GM12801 (cell line): Measurements from ENCODE around the gene NPAS4.

Experiments
- TF ChIP-seq, protein P1 (sequence below): IDR thresholded peaks from one replicate; pipeline ENCODE4 v1.5.1; 2011; ENCODE audit warnings: control low read depth; ENCODE audit not compliant: insufficient read length; ENCODE audit errors: extremely low read depth

Gene NPAS4

DNA sequence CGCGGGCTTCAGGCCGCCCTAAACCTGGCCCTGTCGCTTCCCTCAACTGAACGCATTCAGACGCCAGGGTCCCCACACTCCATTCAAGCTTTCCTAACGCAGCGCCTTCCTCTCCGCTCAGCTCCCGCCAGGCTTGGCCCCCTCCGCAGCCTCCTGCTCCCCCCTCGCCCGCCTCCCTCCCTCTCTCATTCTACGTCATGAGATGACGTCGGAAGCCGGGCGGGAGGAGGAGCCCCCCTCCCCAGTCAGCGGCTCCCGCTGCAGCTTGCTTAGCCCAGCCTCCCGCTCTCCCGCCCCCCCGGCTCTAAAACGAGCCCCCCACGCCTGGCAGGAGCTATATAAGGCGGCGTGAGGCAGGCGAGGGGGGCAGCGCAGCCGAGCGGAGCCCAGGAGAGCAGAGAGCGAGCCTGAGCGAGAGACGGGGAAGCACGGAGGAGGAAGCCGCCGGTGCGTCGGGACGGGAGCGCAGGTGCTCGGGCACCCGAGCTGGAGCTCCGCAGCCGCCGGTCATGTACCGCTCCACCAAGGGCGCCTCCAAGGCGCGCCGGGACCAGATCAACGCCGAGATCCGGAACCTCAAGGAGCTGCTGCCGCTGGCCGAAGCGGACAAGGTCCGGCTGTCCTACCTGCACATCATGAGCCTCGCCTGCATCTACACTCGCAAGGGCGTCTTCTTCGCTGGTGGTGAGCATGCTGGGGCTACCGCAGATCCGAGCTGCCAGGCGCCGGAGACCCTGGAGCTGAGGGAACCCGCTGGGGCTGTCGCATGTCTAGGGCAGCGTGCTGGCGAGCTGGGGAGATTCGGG lies at the start of gene NPAS4:
Gene NPAS4 (plus strand): TSS at position 365 of the 806 bp plus-strand sequence. CDS start 145 bp downstream, at position 510.
- TF ChIP-seq, protein P1, sequence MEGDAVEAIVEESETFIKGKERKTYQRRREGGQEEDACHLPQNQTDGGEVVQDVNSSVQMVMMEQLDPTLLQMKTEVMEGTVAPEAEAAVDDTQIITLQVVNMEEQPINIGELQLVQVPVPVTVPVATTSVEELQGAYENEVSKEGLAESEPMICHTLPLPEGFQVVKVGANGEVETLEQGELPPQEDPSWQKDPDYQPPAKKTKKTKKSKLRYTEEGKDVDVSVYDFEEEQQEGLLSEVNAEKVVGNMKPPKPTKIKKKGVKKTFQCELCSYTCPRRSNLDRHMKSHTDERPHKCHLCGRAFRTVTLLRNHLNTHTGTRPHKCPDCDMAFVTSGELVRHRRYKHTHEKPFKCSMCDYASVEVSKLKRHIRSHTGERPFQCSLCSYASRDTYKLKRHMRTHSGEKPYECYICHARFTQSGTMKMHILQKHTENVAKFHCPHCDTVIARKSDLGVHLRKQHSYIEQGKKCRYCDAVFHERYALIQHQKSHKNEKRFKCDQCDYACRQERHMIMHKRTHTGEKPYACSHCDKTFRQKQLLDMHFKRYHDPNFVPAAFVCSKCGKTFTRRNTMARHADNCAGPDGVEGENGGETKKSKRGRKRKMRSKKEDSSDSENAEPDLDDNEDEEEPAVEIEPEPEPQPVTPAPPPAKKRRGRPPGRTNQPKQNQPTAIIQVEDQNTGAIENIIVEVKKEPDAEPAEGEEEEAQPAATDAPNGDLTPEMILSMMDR = no peak

DNA sequence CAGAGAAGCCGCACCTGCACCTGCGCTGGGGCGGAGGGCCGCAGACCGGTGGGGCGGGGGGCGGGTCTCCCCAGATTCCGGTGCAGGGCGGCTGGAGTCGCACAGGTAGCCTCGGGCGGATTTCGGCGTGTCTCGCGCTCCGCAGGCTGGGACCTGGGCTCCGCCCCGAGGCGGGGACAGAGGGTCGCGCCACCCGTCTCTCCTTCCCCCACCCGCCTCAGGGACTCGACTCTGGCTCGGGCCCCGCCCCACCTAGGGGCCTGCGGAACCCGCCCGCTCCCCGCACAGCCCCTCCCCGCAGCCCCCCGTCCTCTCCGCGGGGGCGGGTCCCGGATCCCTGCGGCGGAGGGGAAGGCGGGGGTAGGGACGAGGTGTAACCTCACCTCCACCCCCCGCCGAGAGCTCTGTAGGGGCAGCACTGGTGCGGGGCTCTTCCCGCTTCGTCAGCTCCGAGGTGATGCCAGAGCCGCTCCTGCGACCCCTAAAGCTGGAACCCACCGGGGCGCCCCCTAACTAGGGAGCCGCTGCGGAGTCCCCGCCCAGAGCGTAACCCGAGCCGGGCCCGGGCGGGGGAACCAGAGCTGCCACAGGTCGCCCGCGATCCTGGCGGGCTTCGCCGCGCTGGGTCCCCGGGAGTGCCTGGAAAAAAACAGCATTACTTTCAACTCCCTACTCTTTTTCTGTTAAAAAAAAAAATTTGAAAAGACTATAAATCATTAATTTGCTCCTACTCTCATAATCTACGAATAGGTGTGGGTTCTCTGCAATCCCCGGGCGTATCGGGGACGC lies 49.0 kb upstream of the NPAS4 start, which contains the start of gene SLC29A2:
Gene SLC29A2 (minus strand): TSS at position 134 of the 789 bp plus-strand sequence. CDS start 169 bp downstream, outside the sequence.
- TF ChIP-seq, protein P1 = no peak

DNA sequence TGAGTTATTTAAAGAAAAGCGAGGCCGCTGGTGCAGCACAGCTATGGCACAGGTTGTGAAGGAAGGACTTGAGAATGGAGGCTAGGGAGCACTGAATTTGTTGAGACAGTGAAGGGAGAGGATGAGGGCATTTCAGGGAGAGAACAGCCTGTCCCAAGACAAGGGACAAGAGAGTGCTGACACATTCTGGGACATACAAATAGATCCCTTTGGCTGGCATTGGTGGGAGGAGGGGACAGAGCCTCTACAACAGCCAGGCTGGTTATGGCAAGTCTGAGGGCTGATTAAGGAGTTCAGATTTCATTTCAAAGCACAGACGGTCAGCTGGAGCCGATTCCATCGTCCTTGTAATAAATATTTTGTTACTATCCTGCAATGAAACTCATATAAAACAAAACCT lies 47.6 kb upstream of the NPAS4 start:
- TF ChIP-seq, protein P1 = no peak

DNA sequence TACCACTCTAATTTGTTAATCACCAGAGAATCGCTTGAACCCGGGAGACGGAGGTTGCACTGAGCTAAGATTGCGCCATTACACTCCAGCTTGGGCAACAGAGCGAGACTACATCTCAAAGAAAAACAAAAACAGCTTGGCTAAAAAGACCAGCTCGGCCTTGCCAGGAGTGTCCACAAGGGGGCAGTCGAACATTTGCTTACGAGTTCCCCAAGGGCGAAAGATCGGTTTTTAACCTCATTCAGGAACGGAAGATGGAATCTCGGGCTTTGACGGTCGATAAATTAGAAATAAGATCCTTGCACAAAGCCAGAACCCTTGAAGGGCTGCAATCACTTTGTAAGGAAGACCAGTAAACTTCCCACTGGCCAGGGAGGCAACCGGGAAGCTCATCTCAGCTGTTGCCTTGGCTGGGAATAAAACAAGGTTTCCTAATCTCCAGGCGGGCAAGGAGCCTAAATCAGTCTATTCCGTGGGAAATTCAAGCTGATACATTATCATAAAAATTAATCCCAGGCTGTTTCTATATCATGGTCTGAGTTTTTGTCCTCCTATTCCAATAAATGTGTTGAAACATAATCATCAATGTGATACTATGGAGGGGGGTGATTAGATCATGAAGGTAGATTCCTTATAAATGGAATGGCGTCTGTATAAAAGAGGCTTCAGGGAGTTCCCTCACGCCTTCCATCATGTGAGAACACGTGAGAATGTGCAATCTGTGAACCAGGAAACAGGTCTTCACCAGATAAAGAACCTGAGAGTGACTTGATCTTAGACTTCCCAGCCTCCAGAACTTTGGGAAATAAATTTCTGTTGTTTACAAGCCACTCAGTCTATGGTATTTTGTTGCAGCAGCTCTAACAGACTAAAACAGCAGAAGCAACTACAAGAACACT lies 34.4 kb upstream of the NPAS4 start:
- TF ChIP-seq, protein P1 = peak; percentile 57

DNA sequence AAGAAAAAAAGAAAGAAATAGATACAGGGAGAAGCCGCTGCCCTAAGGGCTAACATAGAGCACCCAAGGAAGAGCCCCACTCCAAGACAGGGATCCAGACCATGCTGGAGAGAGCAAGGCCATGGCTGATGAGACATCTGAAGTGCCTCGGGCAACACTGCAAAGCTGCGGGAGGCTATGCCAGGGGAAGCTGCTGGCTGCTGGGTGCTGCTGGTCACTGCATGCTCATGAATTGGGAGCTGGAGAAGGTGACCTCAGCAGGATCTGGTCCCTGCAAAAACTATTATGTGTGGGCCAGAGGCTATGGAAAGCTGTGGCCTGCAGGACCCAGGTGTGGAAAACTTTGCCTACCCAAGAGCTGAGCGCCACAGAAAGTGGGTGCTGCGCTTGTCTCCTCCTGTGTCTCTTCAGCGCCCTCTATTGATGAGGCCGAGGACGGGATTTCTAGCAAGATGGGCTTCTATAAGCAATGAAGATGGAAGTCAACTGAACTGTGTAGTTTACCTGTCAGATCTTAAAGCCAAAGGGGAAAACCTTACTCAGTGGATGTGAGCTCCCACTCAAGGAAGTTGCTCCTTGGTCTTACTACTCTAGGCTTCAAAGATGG lies 32.0 kb upstream of the NPAS4 start:
- TF ChIP-seq, protein P1 = no peak

DNA sequence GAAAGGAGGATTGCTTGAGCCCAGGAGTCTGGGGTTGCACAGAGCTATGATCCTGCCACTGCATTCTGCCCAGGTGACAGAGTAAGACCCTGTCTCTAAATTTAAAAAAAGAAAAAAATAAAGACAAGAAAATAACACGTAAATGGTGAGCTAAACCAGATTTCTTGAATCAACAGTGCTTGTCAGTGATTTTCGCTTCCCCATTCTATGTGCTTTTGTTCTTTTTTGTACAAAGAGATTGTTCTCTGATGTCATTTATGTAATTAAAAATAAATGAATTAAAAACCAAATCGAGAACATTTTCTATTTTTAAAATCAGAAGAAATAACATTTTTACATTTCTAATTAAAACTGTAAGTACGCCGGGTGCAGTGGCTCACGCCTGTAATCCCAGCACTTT lies 29.5 kb upstream of the NPAS4 start:
- TF ChIP-seq, protein P1 = no peak
